ENCODE results near the gene LGI4.
A peak's percentile ranks its signal among the peaks of the same experiment; 100 is the strongest.
"Not testable (repeated sequence)": the region's sequence is repeated elsewhere in the genome, so short reads cannot be mapped to it uniquely, and the experiment has no call there.

Gene LGI4

DNA sequence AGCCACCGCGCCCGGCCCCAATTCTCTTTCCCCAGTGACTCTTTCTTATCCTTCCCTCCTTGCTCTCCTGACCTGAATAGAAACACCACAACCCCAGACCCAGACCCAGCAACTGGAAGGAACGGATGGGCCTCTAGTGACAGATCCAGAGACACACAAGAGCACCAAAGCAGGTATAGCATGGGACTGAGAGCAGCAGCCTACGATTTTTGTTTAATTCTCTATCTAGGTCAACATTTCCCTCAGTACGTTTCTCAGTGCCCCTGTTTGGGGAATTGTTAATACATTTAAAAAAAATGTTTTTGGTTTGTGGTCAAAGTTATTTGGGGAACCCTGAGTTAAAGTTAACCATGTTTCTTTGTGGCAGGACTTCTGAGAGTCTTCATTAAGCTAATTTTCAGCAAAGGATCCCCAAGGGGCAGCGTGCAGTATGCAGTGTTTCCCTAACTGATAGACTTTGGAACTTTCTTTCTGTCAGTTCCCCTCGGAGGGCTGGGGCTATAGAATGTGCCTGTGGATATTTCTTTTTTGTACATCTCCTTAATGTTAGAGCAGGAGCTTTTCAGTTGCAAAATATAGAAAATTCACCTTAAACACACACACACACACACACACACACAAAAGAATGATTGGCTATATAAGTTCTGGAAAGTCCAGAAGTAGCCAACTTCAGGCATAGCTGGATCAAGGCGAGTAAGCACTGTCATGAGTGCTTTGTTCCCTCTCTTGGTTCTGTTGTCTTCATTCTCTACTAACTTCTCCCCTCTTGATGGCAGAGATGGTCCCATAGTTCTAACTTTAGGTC is 26.0 kb upstream of the LGI4 start:
- DNase-seq: no peak

DNA sequence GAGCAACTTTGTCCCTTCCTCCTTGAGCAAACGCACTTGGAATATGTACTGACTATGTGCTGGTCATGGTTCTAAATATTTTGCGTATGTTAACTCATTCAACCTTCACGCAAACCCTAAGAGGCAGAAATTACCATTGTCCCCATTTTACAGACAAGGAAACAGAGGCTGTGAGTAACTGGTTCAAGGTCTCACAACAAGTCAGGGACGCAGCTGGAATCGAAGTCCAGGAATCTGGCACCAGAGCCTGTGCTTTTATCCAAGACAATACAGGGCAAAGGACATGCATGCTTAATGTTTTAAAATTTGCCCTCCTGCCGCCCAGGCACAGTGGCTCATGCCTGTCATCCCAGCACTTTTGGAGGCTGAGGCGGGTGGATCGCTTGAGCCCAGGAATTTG is 24.7 kb upstream of the LGI4 start:
- no peak for DNase-seq

- no peak for DNase-seq
Observed at GRCh38 chr19:35157431-35157830, 22.6 kb upstream of the LGI4 start.

GRCh38 chr19:35156673-35157014 is 21.8 kb upstream of the LGI4 start:
- DNase-seq: no peak

DNA sequence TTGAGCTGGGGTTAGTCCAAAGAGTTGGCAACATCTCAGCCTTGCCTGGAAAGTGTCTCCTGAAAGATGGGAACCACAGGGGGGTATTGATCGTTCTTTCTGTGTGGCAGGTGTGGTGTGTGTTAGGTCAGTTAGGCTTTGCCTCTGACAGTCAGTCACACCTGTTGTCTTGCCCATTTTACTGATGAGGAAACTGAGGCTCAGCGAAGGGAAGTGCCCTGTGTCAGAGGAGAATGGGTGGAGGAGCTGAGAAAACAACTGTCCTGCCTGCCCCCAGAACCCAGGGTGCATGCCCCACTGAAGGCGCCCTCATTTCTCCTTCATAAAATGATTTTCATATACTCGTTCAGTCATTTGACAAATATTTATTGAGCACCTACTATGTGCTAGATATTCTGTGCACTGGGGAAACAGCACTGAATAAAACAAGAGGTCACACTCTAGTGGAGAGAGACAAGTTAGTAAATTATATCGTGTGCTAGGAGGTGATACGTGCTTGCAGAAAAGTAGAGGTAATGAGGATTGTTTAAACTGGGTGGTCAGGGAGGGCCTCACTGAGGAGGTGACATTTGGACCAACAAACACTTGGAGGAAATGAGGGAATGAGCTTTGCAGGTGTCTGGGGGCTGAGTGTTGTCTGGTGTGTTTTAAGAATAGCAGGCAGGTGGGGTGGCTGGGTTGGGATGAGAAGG is 21.3 kb upstream of the LGI4 start:
- DNase-seq: no peak

GRCh38 chr19:35155441-35155840 is 20.6 kb upstream of the LGI4 start:
- peak; percentile 45 for DNase-seq

- DNase-seq: peak; percentile 66
Observed at GRCh38 chr19:35154525-35155406, 19.9 kb upstream of the LGI4 start, which contains the start of gene FXYD5. TSS of gene FXYD5 (plus strand) at chr19:35154735. CDS start at chr19:35155551, 816 bp downstream.

- DNase-seq: peak; percentile 75
Observed at GRCh38 chr19:35153701-35154524, 19.1 kb upstream of the LGI4 start.

DNA sequence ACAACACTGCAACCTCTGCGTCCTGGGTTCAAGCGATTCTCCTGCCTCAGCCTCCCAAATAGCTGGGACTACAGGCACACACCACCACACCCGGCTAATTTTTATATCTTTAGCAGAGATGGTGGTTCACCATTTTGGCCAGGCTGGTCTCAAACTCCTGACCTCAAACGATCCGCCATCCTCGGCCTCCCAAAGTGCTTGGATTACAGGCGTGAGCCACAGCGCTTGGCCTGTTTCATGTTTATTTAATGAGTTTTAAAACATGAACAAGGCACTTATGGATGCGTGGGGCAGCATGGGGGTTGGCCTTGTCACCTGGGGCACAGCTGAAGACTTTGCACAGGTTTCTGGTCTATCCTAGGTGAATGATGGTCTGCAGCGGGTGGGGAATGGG is 18.3 kb upstream of the LGI4 start:
- not testable (repeated sequence) for DNase-seq

GRCh38 chr19:35151273-35152065 is 16.6 kb upstream of the LGI4 start:
- no peak for DNase-seq

DNA sequence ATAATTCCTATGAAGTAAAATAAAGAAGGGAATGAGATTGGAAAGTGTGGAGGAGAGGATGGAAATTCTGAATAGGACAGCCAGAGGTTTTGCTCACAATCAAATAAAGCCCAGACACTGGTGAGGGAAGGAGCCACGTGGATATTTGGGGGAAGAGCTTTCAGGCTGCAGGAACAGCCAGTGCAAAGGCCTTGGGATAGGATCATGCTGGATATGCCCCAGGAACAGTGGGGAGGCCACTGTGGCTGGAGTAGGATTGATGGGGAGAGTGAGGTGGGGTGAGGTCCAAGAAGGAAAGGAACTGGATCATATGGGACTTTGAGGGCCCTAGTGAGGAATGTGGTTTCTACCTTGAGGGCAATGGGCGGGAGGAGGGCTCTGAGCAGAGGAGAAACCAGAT is 15.6 kb upstream of the LGI4 start:
- no peak for DNase-seq

DNA sequence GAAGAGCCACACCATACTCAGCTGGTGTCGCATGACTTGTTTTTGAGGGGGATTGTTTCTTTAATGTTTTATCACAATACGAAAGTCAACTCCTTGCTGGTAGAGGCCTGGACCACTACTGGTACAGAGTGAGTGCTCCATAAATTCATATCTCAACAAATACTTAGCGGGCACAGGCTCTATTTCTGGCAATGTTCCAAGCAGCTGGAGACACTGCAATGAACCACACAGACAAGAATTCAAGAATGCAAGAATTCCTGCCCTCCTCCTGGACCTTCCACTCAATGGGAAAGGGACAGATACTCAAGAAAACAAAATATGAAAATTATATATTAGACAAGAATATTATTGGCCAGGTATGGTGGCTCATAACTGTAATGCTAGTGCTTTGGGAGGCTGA is 14.6 kb upstream of the LGI4 start:
- DNase-seq: no peak

GRCh38 chr19:35146746-35147459 is 12.0 kb upstream of the LGI4 start:
- DNase-seq: no peak

DNA sequence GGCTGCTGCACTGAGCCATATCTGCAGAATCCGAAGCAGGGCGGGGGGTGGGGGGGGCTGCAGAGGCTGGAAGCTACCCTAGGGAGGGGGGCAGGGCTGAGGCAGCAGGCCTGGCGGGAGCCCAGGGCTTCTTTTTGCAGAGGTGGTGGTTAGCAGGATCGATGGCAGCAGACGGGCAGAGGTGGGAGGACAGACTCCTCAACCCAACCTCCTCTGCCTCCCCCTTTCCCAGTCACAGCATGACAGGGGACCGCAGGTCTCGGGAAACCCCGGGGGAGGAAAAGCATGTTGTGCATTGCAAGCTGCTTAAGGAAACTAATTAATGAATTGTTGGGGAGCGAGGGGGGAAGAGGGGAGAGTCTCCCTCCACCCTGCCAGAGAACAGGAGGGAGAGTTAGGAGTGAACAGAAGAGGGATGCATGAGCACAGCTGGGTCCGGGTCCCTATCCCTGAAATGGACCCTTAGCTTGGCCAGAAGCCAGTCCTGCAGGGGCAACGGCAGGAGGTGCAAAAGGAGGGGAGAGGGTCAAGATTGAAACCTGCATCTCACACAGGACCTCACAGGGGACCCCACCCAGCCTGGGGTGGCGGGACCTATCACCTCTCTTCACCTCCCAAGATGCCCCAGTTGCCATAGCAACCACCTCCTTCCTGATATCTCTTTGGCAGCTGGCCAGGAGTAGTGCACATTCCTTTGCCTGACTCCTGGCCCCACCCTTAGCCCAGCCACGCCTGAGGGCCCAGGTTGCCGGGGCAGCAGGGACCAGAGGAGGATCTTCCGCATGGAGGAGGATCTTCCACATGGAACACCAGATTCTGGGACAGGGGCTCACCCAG is 10.0 kb upstream of the LGI4 start:
- no peak for DNase-seq

DNA sequence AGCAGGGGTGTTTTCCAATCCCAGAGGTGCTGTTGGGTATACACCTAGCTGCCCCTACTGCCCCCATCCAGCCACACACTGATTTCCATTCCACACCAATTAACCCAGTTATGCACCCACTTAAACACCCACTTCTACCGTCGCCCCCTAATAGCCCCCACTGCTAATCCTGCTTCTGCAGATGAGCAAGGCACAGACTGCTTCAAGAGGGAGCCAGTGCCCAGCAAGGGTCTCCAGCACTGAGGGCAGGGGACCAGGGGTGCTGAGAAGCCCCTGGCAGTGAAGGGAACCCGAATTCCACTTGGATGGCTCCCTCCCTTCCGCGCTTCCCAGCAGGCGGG is 9.4 kb upstream of the LGI4 start:
- DNase-seq: no peak

GRCh38 chr19:35143818-35144217 is 9.0 kb upstream of the LGI4 start:
- DNase-seq: no peak

DNA sequence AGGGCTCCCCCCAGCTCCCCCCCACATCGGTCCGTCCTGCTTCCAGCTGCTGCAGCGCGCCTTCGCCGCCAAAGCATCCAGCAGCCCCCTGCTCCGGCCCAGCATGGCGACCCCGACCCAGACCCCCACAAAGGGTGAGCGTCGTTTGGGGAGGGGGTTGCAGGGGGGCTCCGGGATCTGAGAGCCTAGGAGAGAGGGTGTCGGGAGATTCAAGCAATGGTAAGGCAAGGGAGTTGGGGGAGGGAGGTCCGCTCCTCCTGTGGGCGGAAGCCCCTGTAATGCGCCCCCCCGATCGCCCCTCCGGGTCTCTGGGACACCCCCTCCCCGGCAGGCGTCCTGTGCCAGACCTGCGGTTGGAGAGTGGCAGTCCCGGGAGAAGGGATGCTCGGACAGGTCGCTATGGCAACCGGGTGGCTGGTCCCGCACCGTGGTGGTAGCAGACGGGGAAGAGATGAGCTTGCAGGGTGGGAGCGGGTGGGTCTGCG is 8.4 kb upstream of the LGI4 start, which contains the start of gene FXYD7:
FXYD7 (plus strand) TSS at position 25 of the 485 bp plus-strand sequence; CDS start at position 104, 79 bp downstream.
- DNase-seq: no peak

GRCh38 chr19:35142606-35143230 is 7.9 kb upstream of the LGI4 start:
- peak; percentile 74 for DNase-seq

DNA sequence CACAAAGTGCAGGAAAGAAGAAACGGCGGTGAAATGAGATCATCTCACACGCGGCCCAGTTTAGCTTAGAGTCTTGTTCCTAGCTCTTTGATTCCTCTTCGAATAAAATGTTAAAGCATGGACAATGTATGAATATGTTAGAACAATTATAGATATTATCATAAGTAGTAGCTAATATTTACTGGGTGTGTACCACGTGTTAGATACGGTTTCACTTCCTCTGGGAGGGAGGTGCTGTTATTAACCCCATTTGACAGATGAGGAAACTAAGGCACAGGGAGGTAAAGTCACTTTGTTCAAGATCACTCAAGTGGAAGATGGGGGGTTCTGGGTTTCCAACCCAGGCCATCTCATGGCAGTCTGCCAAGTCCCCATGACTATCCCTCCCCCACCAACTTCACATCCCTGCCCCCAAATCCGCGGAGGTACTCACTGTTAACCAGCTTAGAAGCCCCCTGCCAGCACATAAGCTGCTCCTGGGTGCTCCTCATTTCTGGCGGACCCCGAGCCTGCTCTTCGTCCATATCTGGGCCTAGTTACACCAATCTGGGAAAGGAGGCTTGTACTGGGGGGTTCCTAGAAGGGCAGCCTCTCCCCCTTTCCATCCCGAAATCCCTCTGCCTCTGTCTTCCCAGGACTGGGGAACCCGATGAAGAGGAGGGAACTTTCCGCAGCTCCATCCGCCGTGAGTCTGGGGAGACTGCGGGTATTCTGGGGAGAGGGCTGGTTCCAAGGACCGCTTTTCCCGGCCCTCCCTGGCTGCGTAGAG is 7.2 kb upstream of the LGI4 start:
- no peak for DNase-seq

All from activated CD4-positive, CD25-positive, alpha-beta regulatory T cell treated with anti-CD3 and anti-CD28 coated beads, Interleukin-2, amount 50 U/mL, for 72 hours (primary cell).